ENCODE measurements around the gene TPP2.

GRCh38 chr13:102692491-102692826 is 95.7 kb downstream of the TPP2 start:
- TF ChIP-seq EZH2 (IDR thresholded peaks at IDR 0.05) (no peak), CTCF (IDR thresholded peaks at IDR 0.05 in 2 of 3, conservative IDR thresholded peaks at IDR 0.05 in 1 of 3; ENCODE audit: borderline replicate concordance in 1 of 3, insufficient read depth in 1 of 3, low read depth in 2 of 3, low read length in 2 of 3) (no peak), RAD21 (IDR thresholded peaks at IDR 0.05; ENCODE audit: low read depth) (no peak), POLR2AphosphoS5 (IDR thresholded peaks at IDR 0.05; ENCODE audit: low read depth, low read length) (no peak), ATF3 (IDR thresholded peaks at IDR 0.05) (no peak), POLR2A (IDR thresholded peaks at IDR 0.05; ENCODE audit: borderline replicate concordance, extremely low read depth, insufficient read depth, insufficient read length) (no peak)
